ENCODE measurements around the gene PRSS50. TPM values are rescaled to one million over a fixed set of nuclear protein-coding genes. Genes with fewer than 3 reads are reported as not detected.
"Not testable (repeated sequence)": the region's sequence is repeated elsewhere in the genome, so short reads cannot be mapped to it uniquely, and the experiment has no call there.

PRSS50 gene
- total RNA-seq, 1 experiment from 2014 or later: not detected

DNA sequence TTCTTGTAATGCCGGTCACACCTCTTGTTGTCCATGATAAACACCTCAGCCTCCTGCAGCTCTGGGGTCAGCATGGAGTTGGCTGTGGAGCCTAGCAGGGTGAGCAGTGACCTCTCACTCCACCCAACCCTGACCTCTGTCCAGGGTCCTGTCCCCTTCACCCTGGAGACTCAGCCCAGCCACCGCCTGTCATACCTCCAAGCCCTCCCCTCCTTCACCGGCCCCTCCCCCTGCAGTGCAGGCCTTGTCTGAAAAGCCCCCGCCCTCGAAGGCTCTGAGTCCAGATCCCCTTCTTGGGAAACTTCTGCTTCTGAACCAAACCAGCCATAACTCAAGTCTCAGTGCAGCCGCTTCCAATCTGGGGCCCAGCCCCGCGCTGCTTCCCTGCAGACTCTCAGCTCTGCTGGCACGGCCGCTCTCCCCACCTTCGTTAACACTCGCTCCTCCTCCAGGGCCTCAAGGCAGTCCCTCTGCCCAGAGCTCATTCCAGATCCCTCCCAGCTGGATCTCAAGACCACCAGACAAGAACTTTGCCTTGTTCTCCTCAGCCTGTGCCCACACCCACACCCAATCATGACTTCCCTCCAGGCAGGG is 25.4 kb upstream of the PRSS50 start:
- BruUV-seq (replicated peaks): no TSS peak
- TF ChIP-seq EZH2 (IDR thresholded peaks at IDR 0.05; ENCODE audit: borderline replicate concordance, low read depth, low read length, poor library complexity, severe bottlenecking): no peak
- TF ChIP-seq, protein P1, sequence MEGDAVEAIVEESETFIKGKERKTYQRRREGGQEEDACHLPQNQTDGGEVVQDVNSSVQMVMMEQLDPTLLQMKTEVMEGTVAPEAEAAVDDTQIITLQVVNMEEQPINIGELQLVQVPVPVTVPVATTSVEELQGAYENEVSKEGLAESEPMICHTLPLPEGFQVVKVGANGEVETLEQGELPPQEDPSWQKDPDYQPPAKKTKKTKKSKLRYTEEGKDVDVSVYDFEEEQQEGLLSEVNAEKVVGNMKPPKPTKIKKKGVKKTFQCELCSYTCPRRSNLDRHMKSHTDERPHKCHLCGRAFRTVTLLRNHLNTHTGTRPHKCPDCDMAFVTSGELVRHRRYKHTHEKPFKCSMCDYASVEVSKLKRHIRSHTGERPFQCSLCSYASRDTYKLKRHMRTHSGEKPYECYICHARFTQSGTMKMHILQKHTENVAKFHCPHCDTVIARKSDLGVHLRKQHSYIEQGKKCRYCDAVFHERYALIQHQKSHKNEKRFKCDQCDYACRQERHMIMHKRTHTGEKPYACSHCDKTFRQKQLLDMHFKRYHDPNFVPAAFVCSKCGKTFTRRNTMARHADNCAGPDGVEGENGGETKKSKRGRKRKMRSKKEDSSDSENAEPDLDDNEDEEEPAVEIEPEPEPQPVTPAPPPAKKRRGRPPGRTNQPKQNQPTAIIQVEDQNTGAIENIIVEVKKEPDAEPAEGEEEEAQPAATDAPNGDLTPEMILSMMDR (conservative IDR thresholded peaks at IDR 0.05; ENCODE audit: low read depth, low read length): no peak
- Histone ChIP-seq H3K27me3 (replicated peaks; ENCODE audit: insufficient read depth, low read depth, low read length, poor library complexity) (no peaks in the 10 kb centered on the region), H3K27ac (ENCODE audit: low read depth, low read length, poor library complexity, severe bottlenecking) (no peak overlapping the region), H3K4me1 (ENCODE audit: insufficient read depth, low read length, poor library complexity, severe bottlenecking) (no peaks in the 10 kb centered on the region), H3K9me3 (ENCODE audit: low read depth, low read length, poor library complexity, severe bottlenecking) (no peaks in the 10 kb centered on the region), H3K4me3 (ENCODE audit: low read depth, low read length, poor library complexity, severe bottlenecking) (no peak overlapping the region), H3K36me3 (ENCODE audit: insufficient read depth, low read length, poor library complexity, severe bottlenecking) (no peaks in the 10 kb centered on the region)
- DNase-seq (ENCODE audit: low spot score): no peak
- intact Hi-C loops (cut with micrococcal nuclease; ENCODE audit: unreplicated experiment): no loop called here
- POLR2A ChIA-PET (ENCODE audit: low non-redundant PET): no interaction called here
- CTCF ChIA-PET: no interaction called here

DNA sequence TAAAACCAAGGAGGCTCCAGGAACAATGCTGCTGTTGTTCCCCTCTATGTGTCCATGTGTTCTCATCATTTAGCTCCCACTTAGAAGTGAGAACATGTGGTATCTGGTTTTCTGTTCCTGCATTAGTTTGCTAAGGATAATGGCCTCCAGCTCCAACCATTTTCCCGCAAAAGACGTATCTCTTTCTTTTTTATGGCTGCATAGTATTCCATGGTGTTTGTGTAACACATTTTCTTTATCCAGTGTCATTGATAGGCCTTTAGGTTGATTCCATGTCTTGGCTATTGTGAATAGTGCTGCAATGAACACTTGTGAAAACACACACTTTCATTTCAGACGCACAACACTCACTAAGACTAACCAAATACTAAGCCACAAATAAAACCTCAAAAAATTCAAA is 21.9 kb upstream of the PRSS50 start:
- H3K9me3 ChIP-seq (ENCODE audit: low read depth, low read length, poor library complexity, severe bottlenecking); intact Hi-C loops (cut with micrococcal nuclease; ENCODE audit: unreplicated experiment); H3K4me1 ChIP-seq (ENCODE audit: insufficient read depth, low read length, poor library complexity, severe bottlenecking); BruUV-seq (replicated peaks); H3K36me3 ChIP-seq (ENCODE audit: insufficient read depth, low read length, poor library complexity, severe bottlenecking); H3K27me3 ChIP-seq (replicated peaks; ENCODE audit: insufficient read depth, low read depth, low read length, poor library complexity); H3K27ac ChIP-seq (ENCODE audit: low read depth, low read length, poor library complexity, severe bottlenecking); CTCF ChIA-PET; POLR2A ChIA-PET (ENCODE audit: low non-redundant PET); DNase-seq (ENCODE audit: low spot score); H3K4me3 ChIP-seq (ENCODE audit: low read depth, low read length, poor library complexity, severe bottlenecking): not testable (repeated sequence)

DNA sequence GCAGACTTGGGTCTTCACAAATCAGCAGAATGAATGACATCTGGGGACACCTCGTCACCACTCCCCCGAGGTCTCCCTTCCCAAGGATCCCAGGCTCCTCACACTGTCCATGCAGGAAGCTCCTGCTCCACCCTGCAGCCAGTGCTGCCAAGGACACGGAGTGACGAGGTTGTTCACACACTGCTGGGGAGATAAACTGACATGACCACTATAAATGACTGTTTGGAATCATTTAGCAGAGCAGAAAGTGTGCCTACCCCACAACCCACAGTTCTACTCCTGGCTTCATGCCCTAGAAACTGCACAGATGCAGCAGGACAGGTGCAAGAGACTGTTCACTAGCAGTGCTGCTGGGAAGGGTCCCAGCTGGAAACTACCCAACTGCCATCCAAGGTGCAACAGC is 19.7 kb upstream of the PRSS50 start:
- intact Hi-C loops (cut with micrococcal nuclease; ENCODE audit: unreplicated experiment): no loop called here
- no peak overlapping the region for H3K27ac ChIP-seq (ENCODE audit: low read depth, low read length, poor library complexity, severe bottlenecking)
- ChIA-PET CTCF (no interaction called here), POLR2A (ENCODE audit: low non-redundant PET) (no interaction called here)
- no peaks in the 10 kb centered on the region for H3K27me3 ChIP-seq (replicated peaks; ENCODE audit: insufficient read depth, low read depth, low read length, poor library complexity)
- no peak for TF ChIP-seq EZH2 (IDR thresholded peaks at IDR 0.05; ENCODE audit: borderline replicate concordance, low read depth, low read length, poor library complexity, severe bottlenecking)
- TF ChIP-seq, protein P1 (conservative IDR thresholded peaks at IDR 0.05; ENCODE audit: low read depth, low read length): no peak
- H3K9me3 ChIP-seq (ENCODE audit: low read depth, low read length, poor library complexity, severe bottlenecking): no peaks in the 10 kb centered on the region
- BruUV-seq (replicated peaks): no TSS peak
- no peak overlapping the region for H3K4me3 ChIP-seq (ENCODE audit: low read depth, low read length, poor library complexity, severe bottlenecking)
- DNase-seq (ENCODE audit: low spot score): no peak
- no peaks in the 10 kb centered on the region for H3K4me1 ChIP-seq (ENCODE audit: insufficient read depth, low read length, poor library complexity, severe bottlenecking)
- no peaks in the 10 kb centered on the region for H3K36me3 ChIP-seq (ENCODE audit: insufficient read depth, low read length, poor library complexity, severe bottlenecking)
